HG02943 (cell line): Measurements from ENCODE around the gene CFAP43.

Experiments
- ATAC-seq: cut with Tn5 transposase; IDR thresholded peaks from one replicate; pipeline ENCODE4 v1.9.1; 2021; ENCODE audit warnings: mild to moderate bottlenecking, low read depth, moderate library complexity; ENCODE audit not compliant: unreplicated experiment

CFAP43 gene

GRCh38 chr10:104150139-104150538 is 82.0 kb downstream of the CFAP43 start:
- no peak for ATAC-seq

- ATAC-seq = no peak
Measured at GRCh38 chr10:104146882-104147281, 85.3 kb downstream of the CFAP43 start.

GRCh38 chr10:104144931-104145330 is 87.2 kb downstream of the CFAP43 start:
- no peak for ATAC-seq

GRCh38 chr10:104143829-104144228 is 88.3 kb downstream of the CFAP43 start:
- no peak for ATAC-seq

- ATAC-seq = no peak
Measured at GRCh38 chr10:104142081-104142480, 90.1 kb downstream of the CFAP43 start.

GRCh38 chr10:104139221-104139620 is 92.9 kb downstream of the CFAP43 start:
- ATAC-seq = no peak

- no peak for ATAC-seq
Measured at GRCh38 chr10:104138131-104138530, 94.0 kb downstream of the CFAP43 start.

- ATAC-seq = no peak
Measured at GRCh38 chr10:104130041-104130440, 102.1 kb downstream of the CFAP43 start.

GRCh38 chr10:104128214-104128613 is 104.0 kb downstream of the CFAP43 start:
- no peak for ATAC-seq

- no peak for ATAC-seq
Measured at GRCh38 chr10:104127411-104127810, 104.8 kb downstream of the CFAP43 start.

- ATAC-seq = no peak
Measured at GRCh38 chr10:104123397-104123796, 108.8 kb downstream of the CFAP43 start.

GRCh38 chr10:104122225-104123107 is 109.7 kb downstream of the CFAP43 start:
- peak; percentile 8 for ATAC-seq

- ATAC-seq = peak; percentile 92
Measured at GRCh38 chr10:104121485-104122224, 110.5 kb downstream of the CFAP43 start, which contains the start of gene SFR1. SFR1 (plus strand) TSS chr10:104122171; CDS start chr10:104122184, 13 bp downstream.

GRCh38 chr10:104120903-104121484 is 111.2 kb downstream of the CFAP43 start:
- peak; percentile 24 for ATAC-seq

GRCh38 chr10:104120512-104120902 is 111.7 kb downstream of the CFAP43 start:
- ATAC-seq = no peak

- no peak for ATAC-seq
Measured at GRCh38 chr10:104119996-104120395, 112.2 kb downstream of the CFAP43 start.

GRCh38 chr10:104117839-104118323 is 114.3 kb downstream of the CFAP43 start:
- ATAC-seq = no peak

- ATAC-seq = no peak
Measured at GRCh38 chr10:104113376-104113956, 118.7 kb downstream of the CFAP43 start.

GRCh38 chr10:104109908-104110662 is 122.1 kb downstream of the CFAP43 start:
- ATAC-seq = peak; percentile 98

- no peak for ATAC-seq
Measured at GRCh38 chr10:104104926-104105325, 127.2 kb downstream of the CFAP43 start.
